OCI-LY1 (cell line): Measurements from ENCODE around the gene TBC1D5.

Experiments
- H2AFZ ChIP-seq: fragments of 200-600 bp; sonication (generic), shearing (Covaris generic); 2 replicates; pipeline ENCODE4 v1.6.0; 2014; ENCODE audit warnings: antibody characterized with exemption, mild to moderate bottlenecking, low read length
- H3F3A ChIP-seq: fragments of 200-600 bp; sonication (generic), shearing (Covaris generic); 2 replicates; pipeline ENCODE4 v1.6.0; 2014; ENCODE audit warnings: mild to moderate bottlenecking, antibody characterized with exemption, low read length, moderate library complexity; ENCODE audit not compliant: insufficient read depth
- H3K27ac ChIP-seq: fragments of 200-600 bp; sonication (generic); 2 replicates; pipeline ENCODE4 v1.5.1; 2014; ENCODE audit warnings: low read length, mixed run types, mild to moderate bottlenecking, low read depth; ENCODE audit not compliant: poor library complexity, severe bottlenecking
- H3K27me3 ChIP-seq: fragments of 200-600 bp; sonication (generic); 2 replicates; pipeline ENCODE4 v1.6.0; 2014; ENCODE audit warnings: antibody characterized with exemption, mild to moderate bottlenecking, low read length, moderate library complexity; ENCODE audit not compliant: insufficient read depth
- H3K36me3 ChIP-seq: fragments of 200-600 bp; sonication (generic); 2 replicates; pipeline ENCODE4 v1.6.1; 2014; ENCODE audit warnings: mild to moderate bottlenecking, antibody characterized with exemption, low read length, moderate library complexity, mixed read lengths; ENCODE audit not compliant: insufficient read depth
- H3K4me1 ChIP-seq: fragments of 200-600 bp; sonication (generic); 2 replicates; pipeline ENCODE4 v1.5.1; 2014; ENCODE audit warnings: mild to moderate bottlenecking, low read length, moderate library complexity; ENCODE audit not compliant: insufficient read depth, severe bottlenecking
- H3K4me2 ChIP-seq: fragments of 200-600 bp; sonication (generic), shearing (Covaris generic); 2 replicates; pipeline ENCODE4 v1.6.1; 2014; ENCODE audit warnings: low read length
- H3K4me3 ChIP-seq: fragments of 200-600 bp; sonication (generic); 2 replicates; pipeline ENCODE4 v1.5.1; 2014; ENCODE audit warnings: low read length, low read depth, mild to moderate bottlenecking, mixed read lengths; ENCODE audit not compliant: poor library complexity, severe bottlenecking
- H3K79me2 ChIP-seq: fragments of 200-600 bp; shearing (Covaris generic); 2 replicates; pipeline ENCODE4 v1.6.1; 2016; ENCODE audit warnings: mixed run types, low read length, mixed read lengths; ENCODE audit not compliant: insufficient read depth
- H3K9ac ChIP-seq: fragments of 200-600 bp; sonication (generic), shearing (Covaris generic); 2 replicates; pipeline ENCODE4 v1.6.1; 2014; ENCODE audit warnings: mild to moderate bottlenecking, low read length, mixed read lengths
- H3K9me2 ChIP-seq: fragments of 200-600 bp; sonication (generic), shearing (Covaris generic); 2 replicates; pipeline ENCODE4 v1.6.1; 2014; ENCODE audit warnings: low read depth, mild to moderate bottlenecking, low read length, mixed read lengths
- H3K9me3 ChIP-seq: fragments of 200-600 bp; shearing (Covaris generic); 2 replicates; pipeline ENCODE4 v1.6.1; 2014; ENCODE audit warnings: low read length, mixed read lengths
- H4K20me1 ChIP-seq: fragments of 200-600 bp; sonication (generic), shearing (Covaris generic); 2 replicates; pipeline ENCODE4 v1.6.0; 2016; ENCODE audit warnings: mild to moderate bottlenecking, low read length; ENCODE audit not compliant: insufficient read depth
- EZH2 ChIP-seq: fragments of 200-600 bp; sonication (generic), shearing (Covaris generic); IDR thresholded peaks from 2 replicates; pipeline ENCODE4 v1.8.0; 2017; ENCODE audit warnings: borderline replicate concordance, mixed run types, mild to moderate bottlenecking, antibody characterized with exemption, low read length, moderate library complexity, mixed read lengths
- TF ChIP-seq, protein P1 (sequence below): fragments of 200-600 bp; sonication (generic), shearing (Covaris generic); IDR thresholded peaks from 2 replicates; pipeline ENCODE4 v1.5.1; 2017; ENCODE audit warnings: mild to moderate bottlenecking, antibody characterized with exemption, low read length, moderate library complexity, mixed read lengths

TBC1D5 gene

DNA sequence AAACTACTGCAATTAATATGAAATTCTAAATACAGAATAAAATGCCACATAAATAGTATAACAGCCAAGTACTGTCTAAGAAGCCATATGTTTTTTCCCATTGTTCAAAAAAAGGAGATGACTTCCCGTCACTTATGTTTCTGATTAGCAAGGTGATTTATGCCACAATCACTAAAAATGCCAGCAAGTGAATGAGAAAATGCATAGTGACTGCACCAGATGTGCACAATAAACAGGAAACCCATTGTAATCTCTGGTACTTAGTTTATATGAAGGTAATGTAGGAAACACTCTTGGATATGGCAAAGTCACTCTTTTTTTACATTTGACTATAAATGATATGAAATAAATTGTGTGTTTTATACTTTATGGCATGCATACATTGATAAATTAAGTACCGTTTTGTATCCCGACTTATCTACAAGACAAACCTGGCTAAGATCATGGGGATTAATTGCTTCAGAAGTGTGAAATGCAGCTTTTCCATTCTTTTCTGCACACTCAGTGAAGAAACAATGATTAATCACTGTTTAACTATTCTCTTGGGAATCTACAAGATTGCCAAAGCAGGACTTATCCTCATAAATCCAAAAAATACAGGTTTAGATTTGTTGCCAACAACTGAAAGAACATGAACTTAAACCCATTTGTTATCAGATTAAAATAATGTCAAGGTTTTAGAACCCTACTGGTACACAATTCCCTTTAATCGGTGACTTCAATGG is 164.5 kb downstream of the TBC1D5 start:
- Histone ChIP-seq H3K4me1 (peaks cover 24% of the 10 kb centered on the region), H3F3A (no peaks in the 10 kb centered on the region), H3K4me3 (no peak overlapping the region), H3K9ac (no peak overlapping the region), H3K4me2 (no peak overlapping the region), H3K27me3 (no peaks in the 10 kb centered on the region), H3K9me2 (no peaks in the 10 kb centered on the region), H3K27ac (no peak overlapping the region), H3K9me3 (no peaks in the 10 kb centered on the region), H2AFZ (no peak overlapping the region), H4K20me1 (no peaks in the 10 kb centered on the region), H3K36me3 (no peaks in the 10 kb centered on the region), H3K79me2 (no peaks in the 10 kb centered on the region)
- TF ChIP-seq EZH2, result no peak
- TF ChIP-seq, protein P1, sequence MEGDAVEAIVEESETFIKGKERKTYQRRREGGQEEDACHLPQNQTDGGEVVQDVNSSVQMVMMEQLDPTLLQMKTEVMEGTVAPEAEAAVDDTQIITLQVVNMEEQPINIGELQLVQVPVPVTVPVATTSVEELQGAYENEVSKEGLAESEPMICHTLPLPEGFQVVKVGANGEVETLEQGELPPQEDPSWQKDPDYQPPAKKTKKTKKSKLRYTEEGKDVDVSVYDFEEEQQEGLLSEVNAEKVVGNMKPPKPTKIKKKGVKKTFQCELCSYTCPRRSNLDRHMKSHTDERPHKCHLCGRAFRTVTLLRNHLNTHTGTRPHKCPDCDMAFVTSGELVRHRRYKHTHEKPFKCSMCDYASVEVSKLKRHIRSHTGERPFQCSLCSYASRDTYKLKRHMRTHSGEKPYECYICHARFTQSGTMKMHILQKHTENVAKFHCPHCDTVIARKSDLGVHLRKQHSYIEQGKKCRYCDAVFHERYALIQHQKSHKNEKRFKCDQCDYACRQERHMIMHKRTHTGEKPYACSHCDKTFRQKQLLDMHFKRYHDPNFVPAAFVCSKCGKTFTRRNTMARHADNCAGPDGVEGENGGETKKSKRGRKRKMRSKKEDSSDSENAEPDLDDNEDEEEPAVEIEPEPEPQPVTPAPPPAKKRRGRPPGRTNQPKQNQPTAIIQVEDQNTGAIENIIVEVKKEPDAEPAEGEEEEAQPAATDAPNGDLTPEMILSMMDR, result no peak

DNA sequence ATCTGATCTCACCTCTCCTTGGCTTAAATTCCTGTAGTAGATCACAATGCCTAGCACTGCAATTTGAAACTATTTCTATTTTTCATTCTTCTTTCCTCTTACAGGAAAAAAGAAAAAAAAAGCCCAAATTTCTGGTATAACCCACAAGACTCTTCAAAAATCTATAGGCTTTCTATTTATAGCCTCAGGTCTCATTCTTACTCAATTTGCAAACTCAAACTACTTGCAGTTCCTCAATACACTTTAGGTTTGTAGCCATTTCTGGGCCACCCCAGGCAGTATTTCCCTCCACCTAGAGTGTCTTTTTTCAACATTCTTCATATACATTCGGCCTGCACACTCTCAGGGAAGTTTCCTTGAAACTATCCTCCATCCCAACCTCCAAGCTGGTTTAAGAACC is 169.0 kb downstream of the TBC1D5 start:
- no peaks in the 10 kb centered on the region for H3K9me2 ChIP-seq
- H3K79me2 ChIP-seq, result no peaks in the 10 kb centered on the region
- H3K9me3 ChIP-seq, result no peaks in the 10 kb centered on the region
- H2AFZ ChIP-seq, result no peak overlapping the region
- no peak overlapping the region for H3K27ac ChIP-seq
- peaks cover 4% of the 10 kb centered on the region for H3K4me1 ChIP-seq
- H3K36me3 ChIP-seq, result no peaks in the 10 kb centered on the region
- no peaks in the 10 kb centered on the region for H3K27me3 ChIP-seq
- H3K4me2 ChIP-seq, result no peak overlapping the region
- H3K4me3 ChIP-seq, result no peak overlapping the region
- no peaks in the 10 kb centered on the region for H4K20me1 ChIP-seq
- no peaks in the 10 kb centered on the region for H3F3A ChIP-seq
- H3K9ac ChIP-seq, result no peak overlapping the region
- TF ChIP-seq, protein P1, result no peak
- TF ChIP-seq EZH2, result no peak

DNA sequence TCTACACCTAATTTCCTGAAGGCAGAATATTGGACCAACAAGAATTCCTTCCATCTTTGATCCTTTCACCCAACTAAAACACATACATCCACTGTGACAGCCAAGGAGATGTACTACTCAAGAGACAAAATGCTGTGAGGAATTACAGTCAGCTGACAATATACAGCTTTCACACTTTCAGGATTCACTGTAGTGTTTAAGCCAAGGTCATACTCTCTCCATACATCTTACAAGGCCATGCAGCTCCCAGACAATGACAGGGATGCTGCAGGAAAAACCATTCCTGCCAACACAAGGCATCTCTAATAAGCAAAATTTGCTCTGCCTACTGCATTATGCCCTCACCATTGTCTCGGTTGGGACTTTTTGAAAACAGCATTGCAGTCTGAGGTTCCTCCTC is 170.7 kb downstream of the TBC1D5 start:
- TF ChIP-seq EZH2, result no peak
- TF ChIP-seq, protein P1, result no peak
- Histone ChIP-seq H2AFZ (no peak overlapping the region), H3K27me3 (no peaks in the 10 kb centered on the region), H3K27ac (no peak overlapping the region), H3K36me3 (no peaks in the 10 kb centered on the region), H3K4me2 (no peak overlapping the region), H4K20me1 (no peaks in the 10 kb centered on the region), H3K9me2 (no peaks in the 10 kb centered on the region), H3K4me1 (no peaks in the 10 kb centered on the region), H3F3A (no peaks in the 10 kb centered on the region), H3K9ac (no peak overlapping the region), H3K79me2 (no peaks in the 10 kb centered on the region), H3K4me3 (no peak overlapping the region), H3K9me3 (no peaks in the 10 kb centered on the region)
